Bone marrow (tissue), 2 donors: ENCODE measurements around the gene CAST.

ENCODE experiments used
- DNase-seq, 2 donors: peaks; one replicate each; lab custom pipeline; 2025; lab: John Stamatoyannopoulos, UW

The CAST gene

DNA sequence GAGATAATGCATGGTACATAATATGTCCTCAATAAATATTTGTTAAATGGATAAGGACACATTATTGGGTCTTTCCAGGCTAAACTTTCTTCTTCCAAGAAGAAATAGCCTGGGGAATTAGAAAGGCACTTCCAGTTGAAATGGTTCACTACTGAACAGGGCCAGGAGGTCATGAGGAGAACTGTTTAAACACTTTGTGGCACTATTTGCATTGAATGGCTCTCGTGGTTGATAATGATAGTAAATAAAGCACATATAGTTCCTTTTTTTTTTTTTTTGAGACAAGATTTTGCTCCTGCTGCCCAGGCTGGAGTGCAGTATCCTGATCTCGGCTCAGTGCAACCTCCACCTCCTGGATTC is 19.9 kb upstream of the CAST start:
- no peak for DNase-seq

DNA sequence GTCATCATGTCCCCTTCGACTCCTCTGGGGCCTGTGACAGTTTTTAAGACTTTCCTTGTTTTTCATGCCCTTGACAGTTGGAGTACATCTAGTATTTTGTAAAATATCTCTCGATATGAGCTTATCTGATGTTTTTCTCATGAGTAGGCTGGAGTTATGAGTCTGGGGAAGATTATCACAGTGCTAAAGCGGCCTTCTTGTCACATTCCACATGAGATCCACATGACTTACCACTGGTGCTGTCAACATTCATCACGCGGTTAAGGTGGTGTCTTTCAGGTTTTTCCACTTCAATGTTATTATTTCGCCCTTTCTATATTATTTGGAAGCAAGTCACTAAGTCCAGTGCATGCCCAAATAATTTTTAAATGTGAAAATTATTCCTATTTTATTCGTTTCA is 17.1 kb upstream of the CAST start:
- no peak for DNase-seq

DNA sequence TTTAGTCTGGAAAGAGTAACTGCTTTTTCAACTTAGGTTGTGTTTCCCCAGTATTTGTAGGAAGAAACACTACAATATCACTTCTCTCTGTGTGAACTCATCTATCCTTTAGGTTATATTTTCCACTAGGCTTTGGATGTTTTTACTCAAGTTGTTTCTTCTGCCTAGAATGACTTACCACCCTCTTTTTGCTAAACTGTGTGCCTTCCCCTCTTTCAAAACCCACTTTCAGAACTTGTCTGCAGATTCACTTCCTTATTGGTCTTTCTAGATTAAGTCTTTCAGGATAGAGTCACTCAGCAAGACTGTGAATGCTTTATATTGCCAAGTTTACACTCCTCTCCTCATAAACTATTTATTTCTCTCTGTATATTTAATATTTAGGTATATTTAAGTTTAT is 14.2 kb upstream of the CAST start:
- no peak for DNase-seq

DNA sequence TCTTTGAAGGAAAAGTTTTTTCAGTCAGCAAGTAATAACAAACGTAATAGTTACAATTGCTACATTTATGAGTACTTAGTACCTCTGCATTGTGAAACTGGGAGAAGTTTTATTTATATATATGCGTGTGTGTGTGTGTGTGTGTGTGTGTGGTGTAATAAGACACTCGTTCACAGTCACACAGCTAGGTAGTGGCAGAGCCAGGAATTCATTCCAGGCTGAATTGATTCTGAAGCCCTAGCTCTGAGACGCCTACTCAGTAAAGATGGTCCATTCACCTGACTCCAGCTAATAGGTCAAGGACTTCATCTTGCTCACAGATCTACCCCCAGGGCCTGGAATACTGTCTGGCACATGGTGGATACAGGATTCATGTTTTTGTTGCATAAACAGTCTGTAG is 13.6 kb upstream of the CAST start:
- DNase-seq: no peak

DNA sequence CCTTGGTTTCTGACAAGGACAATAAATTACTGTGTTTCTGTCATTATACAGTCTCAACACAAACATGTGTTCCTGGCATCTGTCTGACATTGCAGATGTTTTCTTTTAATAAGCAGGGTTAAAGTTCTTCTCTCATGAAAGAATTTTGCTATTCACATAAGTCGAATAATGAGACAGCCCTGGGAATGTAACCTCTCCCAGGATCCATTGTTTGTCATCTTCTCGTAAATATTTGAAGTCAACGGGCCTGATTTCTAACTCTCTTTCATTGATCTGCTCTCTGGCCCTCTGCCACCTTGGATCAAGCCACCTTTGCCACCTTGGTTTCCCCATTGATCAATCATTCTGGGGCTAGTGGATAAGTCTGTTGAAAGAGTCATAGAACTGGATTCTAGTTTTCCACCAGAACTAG is 12.9 kb upstream of the CAST start:
- no peak for DNase-seq

DNA sequence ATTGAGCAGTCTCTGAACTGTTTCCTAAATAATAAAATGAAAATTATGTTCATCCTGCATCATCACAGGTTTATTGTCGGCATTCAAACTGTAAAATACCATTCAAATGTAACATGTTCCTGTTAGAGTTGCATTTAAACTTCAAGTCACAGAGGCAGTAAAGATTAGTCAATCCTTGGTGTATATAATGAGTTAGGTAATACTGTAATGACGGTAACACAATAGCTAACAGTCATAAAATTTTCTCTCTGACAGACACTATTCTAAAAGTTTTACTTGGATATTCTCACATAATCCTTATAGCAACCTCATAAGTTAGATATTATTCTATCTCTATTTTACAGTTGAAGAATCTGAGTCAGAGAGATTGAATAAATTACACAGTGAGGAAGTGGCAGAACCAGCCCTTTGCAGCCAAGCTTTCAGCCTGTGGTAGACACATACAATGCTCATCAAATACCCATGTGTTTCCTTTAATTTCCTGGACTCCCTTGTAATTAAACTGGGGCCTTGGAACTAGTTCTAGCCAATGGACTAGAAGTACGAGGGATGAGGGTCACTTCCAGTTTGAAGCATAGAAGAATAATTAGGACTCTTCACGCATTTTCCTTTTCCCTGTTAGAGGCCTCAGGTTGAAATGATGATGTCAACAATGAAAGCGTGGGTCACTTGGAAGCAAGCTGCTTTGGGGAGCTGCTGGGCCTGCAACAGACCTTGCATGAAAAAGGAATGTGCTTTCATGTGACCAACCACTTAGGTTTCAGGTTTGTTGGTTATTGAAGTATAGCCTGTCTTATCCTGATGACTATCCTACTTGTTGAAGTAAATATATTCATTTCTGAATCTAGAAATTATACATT is 12.3 kb upstream of the CAST start:
- DNase-seq: no peak

DNA sequence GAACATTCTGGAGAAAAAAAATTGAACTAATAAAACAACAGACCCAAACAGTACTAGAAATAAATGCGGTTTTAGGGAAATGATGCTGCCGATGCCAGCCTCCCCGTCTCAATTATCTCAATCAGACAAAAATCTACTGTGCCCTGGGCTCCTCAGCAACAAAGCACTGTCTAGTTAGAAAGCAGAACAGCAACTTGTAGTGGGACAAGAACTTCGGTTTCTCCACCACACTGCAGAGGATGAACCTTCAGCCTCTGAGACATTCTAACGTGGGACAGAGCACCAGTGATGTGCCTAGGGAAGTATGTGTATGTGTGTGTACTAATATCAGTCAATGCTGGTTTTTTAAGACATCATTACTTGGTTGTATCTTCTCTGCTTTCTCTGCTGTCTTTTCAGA is 11.1 kb upstream of the CAST start:
- no peak for DNase-seq

DNA sequence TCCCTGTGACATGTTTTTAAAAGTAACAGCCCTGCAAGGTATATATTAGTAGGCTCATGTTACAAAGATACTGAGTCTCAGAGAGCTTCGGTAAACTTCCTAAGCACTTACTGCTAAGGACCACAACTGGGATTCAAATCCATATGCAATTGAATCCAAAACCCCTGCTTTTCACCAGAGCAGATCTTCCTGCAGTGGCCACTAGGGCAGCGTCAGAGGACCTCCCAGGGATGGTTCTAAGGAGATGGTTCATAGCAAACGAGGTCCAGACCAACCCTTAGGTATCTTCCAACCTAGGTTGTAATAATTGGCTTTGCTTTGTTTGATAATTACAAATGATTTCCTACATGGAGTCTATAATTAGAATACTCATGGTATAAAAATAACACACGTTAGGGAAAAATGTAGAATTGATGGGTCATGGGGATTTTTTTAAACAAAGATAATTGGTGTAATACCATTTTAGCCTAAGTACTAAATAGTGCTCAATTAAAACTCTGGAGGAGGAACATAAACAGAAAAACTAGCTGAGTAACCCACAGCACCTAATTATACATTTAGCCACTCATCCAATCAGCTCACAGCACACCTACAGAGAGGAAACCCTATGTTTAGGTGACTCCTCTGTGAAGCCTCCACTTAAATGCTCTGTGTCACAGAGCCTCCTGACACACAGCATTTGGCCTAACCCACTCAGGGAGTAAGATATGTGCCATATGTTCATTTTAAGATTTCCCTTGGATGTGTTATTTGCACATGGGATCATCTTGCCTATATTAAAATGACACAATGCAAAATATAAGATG is 10.0 kb upstream of the CAST start:
- no peak for DNase-seq

DNA sequence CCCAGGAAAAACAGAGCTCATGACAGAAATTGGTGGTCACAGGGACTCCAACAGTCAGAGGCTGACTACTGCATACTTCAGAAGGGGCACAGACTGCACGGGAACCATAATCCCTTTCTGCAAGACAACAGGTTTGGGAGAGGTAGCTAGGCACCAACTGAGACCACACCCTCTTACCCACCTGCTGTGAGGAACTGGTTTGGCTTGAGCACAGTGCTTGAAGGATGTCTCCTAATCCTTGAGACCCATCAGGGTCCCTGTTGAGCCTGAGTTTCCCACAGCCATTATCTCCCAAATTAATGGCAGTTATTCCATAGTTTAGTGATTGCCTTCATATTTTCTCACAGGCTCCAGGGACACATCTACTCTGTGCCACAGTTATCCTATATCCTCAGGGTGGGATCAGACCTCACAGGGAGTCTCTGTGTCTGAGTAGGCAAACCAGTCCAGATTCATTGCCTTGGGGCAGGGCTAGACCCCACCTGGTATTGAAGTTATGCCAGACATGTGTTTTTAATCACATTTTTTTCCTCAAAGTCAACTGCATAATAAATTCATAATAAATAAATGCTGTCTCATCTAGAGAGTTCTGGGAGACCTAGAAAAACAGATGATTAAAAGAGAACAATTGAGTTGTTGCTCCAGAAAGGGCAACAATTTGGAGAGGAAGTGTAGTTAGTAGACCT is 9.3 kb upstream of the CAST start:
- no peak for DNase-seq

DNA sequence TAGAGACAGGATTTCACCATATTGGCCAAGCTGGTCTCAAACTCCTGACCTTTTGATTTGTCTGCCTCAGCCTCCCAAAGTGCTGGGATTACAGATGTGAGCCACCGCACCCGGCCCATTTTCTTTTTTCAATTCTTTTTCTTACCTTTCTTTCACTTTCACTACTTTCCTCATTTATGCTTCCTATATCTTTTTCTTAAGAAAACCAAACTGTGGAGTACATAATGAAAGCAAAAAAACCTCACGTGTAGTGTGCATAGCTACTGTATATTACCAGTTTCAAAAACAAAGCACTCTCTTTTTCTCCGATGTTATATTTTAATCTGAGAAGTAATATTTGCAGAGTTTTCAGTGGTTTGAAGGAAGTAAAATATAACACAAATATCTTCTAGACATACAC is 8.0 kb upstream of the CAST start:
- no peak for DNase-seq

DNA sequence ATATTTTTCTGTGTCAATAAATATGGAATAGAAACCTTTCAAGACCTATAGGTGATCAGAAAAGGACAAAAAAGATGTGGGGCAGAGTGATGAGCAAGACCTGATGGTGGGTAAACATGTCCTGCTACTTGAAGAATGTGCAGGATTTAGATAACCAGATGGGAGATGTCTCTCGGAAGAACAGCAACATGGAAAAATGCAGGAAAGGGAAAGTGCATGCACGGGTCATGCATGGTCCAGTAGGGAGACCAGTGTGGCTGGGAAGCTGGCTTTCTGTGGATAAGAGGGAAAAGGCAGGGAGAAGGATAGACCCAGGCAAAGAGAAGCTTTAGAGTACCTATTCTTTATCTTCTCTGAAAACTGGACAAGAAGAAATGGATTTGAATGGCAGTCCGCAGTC is 7.1 kb upstream of the CAST start:
- no peak for DNase-seq

DNA sequence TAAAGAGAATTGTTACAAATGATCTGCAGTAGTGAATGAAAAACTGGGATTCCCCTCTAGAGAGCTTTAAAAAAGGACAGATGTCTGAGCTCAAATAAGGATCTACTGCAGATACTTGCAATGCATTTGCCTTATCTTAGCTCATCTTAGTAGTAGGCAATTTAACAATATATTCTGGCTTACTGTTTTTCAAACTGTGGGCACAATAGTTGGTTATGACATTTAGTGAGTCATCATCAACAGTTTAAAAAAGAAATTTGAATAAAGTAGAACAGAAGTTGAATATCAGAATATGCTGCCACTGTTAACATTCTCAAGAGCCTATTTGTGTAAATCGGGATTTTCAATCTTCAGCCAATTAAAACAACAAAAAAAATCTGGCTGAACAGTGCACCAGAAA is 6.7 kb upstream of the CAST start:
- no peak for DNase-seq

DNA sequence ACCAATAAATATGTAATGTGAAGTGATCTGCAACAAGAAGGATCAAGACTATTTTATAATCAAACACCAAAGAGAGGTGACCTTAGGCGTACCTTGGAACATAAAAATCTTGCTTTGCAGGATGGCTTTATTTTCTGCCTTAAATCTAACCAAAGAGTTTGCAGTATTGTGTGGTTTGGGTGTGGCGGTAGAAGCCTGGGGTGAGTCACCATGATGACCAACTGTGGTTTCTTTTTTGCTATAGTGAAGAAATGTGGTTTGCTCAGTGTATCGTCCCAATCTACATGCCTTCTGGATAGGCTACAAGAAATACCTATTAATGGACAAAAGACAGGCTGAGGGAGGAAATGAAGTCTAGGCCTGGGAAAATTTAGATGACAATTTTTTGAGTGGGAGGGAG is 5.1 kb upstream of the CAST start:
- DNase-seq: peak in 1 of 2 donors; percentile 15

DNA sequence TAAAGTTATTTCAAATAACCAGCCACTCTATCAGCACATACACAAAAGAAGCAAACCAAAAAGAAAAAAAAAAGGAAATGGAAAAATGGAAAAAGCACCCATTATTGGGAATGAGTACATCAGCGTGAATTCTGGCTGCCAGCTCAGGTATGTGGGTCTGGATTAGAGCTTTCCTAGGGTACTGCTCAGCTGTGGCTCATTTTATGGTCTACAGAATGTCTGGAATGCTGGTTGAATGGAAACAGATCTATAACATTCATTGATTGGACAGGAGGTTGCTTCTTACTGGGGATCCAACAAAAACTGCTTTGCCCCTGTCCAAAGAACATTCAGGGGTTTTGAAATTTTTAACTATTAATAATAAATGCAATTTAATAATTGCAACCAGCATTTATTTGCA is 3.9 kb upstream of the CAST start:
- DNase-seq: no peak

DNA sequence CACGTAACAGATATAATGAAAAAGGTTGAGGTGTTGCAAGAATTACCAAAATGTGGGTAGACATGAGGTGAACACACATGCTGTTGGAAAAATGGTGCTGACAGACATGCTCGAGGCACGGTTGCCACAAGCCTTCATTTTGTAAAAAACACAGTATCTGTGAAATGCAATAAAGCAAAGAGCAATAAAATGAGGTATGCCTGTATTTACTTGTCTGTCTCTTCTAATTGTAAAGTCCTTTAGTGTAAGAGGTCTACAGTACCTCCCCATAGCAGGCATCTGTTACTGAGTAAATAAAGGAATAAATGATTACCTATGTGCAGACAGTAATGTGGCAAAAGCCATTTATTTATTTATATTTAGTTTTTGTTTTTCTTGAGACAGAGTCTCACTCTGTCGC is 3.0 kb upstream of the CAST start:
- DNase-seq: no peak

DNA sequence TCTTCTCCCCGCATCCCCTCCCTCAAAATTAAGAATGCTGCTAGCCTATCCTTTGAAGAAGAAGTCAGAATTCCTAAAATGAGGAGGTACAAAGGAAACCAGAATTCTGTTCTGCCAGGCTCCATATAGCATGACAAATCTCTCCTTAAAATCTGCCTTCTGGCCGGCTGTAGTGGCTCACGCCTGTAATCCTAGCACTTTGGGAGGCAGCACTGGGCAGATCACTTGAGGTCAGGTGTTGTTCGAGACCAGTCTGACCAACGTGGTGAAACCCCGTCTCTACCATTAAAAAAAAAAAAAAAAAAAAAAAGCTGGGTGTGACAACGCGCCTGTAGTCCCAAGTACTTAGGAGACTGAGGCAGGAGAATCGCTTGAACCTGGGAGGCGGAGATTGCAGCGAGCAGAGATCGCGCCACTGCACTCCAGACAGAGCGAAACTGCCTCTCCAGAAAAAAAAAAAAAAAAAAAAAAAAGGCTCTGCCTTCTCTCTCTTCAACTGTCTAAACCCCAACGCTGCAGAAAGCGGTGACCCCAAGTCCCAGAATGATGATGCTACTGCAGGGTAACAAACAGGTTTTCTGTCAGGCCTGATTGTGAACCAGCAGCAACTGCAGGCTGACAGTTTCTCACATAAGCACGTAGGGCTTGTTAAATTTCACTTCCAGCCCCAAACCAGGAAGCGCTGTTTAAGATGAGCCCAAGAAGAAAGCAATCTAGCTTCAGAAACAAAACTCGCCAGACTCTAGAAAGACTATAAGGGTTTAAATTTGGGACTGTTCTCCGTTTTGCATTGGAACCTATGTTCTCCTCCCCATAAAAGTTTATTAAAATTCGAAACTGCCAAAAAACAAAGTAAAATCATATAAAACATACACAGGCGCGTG is 963 bp upstream of the CAST start:
- DNase-seq: peak in 1 of 2 donors; percentile 46

DNA sequence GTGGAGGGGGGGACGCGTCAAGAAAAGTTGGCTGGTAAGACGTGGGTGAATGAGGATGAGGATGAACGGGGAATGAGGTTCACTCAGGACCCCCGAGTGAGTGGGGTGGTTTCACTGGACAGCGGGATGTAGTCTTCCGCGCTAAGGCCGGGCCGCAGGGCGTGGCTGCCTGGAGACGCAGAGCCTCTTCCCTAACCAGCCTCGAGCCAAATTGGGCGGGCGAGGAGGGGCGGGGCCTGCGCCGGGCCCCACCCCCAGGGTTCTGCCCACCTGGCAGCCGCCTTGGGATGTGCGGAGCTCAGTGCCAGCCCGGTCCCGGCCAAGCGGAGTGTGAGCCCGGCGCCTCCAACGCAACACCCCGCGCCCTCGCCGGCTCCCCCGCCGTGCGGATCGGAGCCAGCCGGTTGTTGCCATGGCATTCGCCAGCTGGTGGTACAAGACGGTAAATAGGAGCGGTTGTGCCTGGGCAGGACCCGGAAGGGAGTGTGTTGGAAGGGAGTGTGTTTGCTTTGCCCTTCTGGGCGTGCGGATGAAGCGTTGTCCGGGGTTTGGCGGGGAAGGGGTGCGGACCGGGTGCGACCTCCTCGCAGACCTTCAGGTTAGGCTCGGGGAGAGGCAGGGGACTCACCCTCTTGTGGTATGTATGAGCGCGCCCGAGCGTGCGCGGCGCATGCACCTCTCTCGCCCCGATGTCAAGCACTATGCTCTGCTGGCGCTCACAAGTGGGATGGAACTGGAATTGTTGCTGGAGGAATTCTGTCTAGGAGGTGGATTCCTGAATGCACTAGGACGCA is 746 bp downstream of the CAST start:
- peak; percentile 41 to 74 for DNase-seq

DNA sequence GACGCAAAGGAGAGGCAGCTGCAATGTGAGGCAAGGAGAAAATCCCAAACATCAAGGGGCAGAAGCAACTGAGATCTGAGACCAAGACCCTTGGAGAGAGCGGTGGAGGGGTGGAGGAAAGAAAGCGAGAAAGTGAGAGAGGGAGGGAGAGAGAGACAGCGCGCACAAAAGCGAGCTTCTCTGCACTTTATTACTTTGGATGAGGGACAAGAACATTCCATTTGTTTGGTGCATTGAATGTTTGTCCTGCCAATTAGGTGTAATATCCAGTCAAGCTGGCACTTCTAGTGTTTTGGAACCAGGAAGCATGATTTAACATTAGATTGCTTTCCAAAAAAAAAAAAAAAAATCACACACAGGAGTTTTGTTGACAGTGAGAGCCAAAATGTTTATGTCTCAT is 1.4 kb downstream of the CAST start:
- no peak for DNase-seq

DNA sequence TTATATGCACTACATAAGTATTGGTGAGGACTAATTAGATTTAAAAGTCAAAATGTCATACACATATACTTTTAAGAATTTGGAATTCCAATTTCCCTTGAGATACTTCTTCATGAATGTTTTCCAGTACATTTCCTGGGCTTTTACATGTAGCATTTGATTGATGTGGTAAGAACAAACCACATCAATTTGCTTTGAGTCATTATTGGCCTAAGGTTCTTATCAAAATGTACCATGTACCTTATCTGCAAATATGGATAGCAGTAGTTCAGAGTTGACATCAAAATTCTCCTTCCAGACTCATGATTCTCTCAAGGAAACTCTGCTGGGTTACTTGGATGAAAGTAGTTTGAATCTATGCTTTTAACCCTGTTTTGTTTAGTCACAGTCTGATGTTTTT is 2.5 kb downstream of the CAST start:
- no peak for DNase-seq

DNA sequence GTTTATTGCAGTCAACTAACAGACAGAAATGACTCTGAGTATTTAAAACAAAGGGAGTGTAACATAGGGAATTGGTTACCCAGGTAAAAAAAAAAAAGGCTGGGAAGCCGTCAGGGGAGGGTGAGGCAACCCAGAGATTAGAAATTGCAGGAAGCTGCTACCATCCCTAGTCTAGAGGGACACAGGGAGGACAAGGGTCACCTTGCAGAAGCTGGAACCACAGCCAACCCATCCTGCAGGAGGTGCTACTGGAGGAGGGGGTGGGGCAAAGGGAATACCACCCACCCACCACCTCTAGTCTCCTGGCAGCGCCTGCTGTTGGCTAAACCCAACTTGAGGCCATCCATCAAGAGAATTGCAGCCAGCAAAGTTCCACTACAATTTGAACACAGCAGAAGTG is 6.5 kb downstream of the CAST start:
- DNase-seq: no peak

DNA sequence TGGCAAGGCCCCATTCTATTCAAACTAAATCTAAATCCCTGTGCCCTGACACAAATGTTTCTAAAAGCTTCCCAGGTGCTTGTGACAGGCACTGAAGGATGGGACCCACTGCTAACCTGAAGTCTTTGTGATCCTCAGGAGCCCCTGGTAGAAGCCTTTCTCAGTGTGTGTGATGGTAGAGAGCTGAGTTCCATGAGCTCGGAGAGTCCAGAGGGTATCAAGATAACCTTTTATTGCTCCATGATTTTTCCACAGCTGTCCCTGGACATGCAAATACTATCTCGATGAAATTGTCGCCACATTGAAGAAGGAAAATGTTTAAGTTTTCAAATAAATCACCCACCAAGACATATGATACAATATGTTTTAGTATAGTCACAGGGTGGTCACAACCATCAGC is 7.7 kb downstream of the CAST start:
- DNase-seq: no peak
